GM21576 (cell line): ENCODE data around the gene ERGIC1.
"Not testable (repeated sequence)": the region's sequence is repeated elsewhere in the genome, so short reads cannot be mapped to it uniquely, and the experiment has no call there.

Experiments
- ATAC-seq: cut with Tn5 transposase; IDR thresholded peaks from one replicate; pipeline ENCODE4 v1.9.1; 2021; ENCODE audit warnings: mild to moderate bottlenecking, moderate library complexity; ENCODE audit not compliant: unreplicated experiment

ERGIC1 gene

GRCh38 chr5:172800088-172800551 lies 33.9 kb upstream of the ERGIC1 start:
- no peak for ATAC-seq

GRCh38 chr5:172801179-172801671 lies 32.8 kb upstream of the ERGIC1 start:
- ATAC-seq, result no peak

- ATAC-seq, result no peak
These were observed 31.9 kb upstream of the ERGIC1 start for GRCh38 chr5:172802112-172802511.

- no peak for ATAC-seq
These were observed 31.4 kb upstream of the ERGIC1 start for GRCh38 chr5:172802567-172803176.

- ATAC-seq, result no peak
These were observed 28.9 kb upstream of the ERGIC1 start for GRCh38 chr5:172805018-172805683.

- no peak for ATAC-seq
These were observed 28.3 kb upstream of the ERGIC1 start for GRCh38 chr5:172805736-172806255.

GRCh38 chr5:172806897-172807672 lies 27.0 kb upstream of the ERGIC1 start:
- ATAC-seq, result peak; percentile 96

- ATAC-seq, result no peak
These were observed 26.2 kb upstream of the ERGIC1 start for GRCh38 chr5:172807766-172808311.

- no peak for ATAC-seq
These were observed 24.3 kb upstream of the ERGIC1 start for GRCh38 chr5:172809774-172810173.

- not testable (repeated sequence) for ATAC-seq
These were observed 23.1 kb upstream of the ERGIC1 start for GRCh38 chr5:172810996-172811395.

- no peak for ATAC-seq
These were observed 18.4 kb upstream of the ERGIC1 start for GRCh38 chr5:172815631-172816030.

- no peak for ATAC-seq
These were observed 17.0 kb upstream of the ERGIC1 start for GRCh38 chr5:172816925-172817562.

GRCh38 chr5:172817664-172818063 lies 16.4 kb upstream of the ERGIC1 start:
- ATAC-seq, result no peak

- no peak for ATAC-seq
These were observed 16.0 kb upstream of the ERGIC1 start for GRCh38 chr5:172818081-172818480.

GRCh38 chr5:172819569-172819968 lies 14.5 kb upstream of the ERGIC1 start:
- no peak for ATAC-seq

- no peak for ATAC-seq
These were observed 13.8 kb upstream of the ERGIC1 start for GRCh38 chr5:172820046-172820767.

GRCh38 chr5:172821340-172821985 lies 12.6 kb upstream of the ERGIC1 start:
- ATAC-seq, result no peak

GRCh38 chr5:172823840-172824362 lies 10.2 kb upstream of the ERGIC1 start:
- no peak for ATAC-seq

- no peak for ATAC-seq
These were observed 8.3 kb upstream of the ERGIC1 start for GRCh38 chr5:172825610-172826204.
